A673 (cell line): ENCODE results near the gene ATG16L2. TPM values are rescaled to one million over a fixed set of nuclear protein-coding genes. Genes with fewer than 3 reads are reported as not detected.

Experiments used
- Bru-seq: library from RNA; stranded (reverse); fragments of 400-500 nt; gene quantifications from one replicate; lab custom pipeline; 2021; lab: Mats Ljungman, UMichigan
- BruChase-seq, 2 experiments: library from RNA; stranded (reverse); fragments of 400-500 nt; gene quantifications; one replicate each; lab custom pipeline; 2021; lab: Mats Ljungman, UMichigan
- BruUV-seq: library from RNA; stranded (reverse); fragments of 400-500 nt; replicated peaks from 2 replicates; lab custom pipeline; 2021; lab: Mats Ljungman, UMichigan
- CTCF ChIA-PET: fragments of 300-600 bp; sonication (Branson Sonifier 250); formaldehyde crosslinking; loops from one replicate; lab custom pipeline; 2022; ENCODE audit warnings: antibody characterized with exemption; lab: Charles Lee
- POLR2A ChIA-PET: fragments of 300-600 bp; sonication (Branson Sonifier 250); formaldehyde crosslinking; loops from one replicate; lab custom pipeline; 2022; ENCODE audit warnings: antibody characterized with exemption; ENCODE audit not compliant: low non-redundant PET; lab: Charles Lee
- DNase-seq: peaks from one replicate; pipeline ENCODE4 v3.0.0-alpha.2; 2015; ENCODE audit warnings: low spot score
- H3K27ac ChIP-seq: fragments of 200-600 bp; sonication (generic); 2 replicates; pipeline ENCODE4 v1.5.1; 2016; ENCODE audit warnings: mixed run types, low read depth, mild to moderate bottlenecking, mixed read lengths, antibody characterized with exemption, low read length; ENCODE audit not compliant: poor library complexity, severe bottlenecking
- H3K27me3 ChIP-seq: fragments of 200-600 bp; sonication (generic); replicated peaks from 2 replicates; pipeline ENCODE4 v1.6.1; 2017; ENCODE audit warnings: mixed run types, low read depth, mild to moderate bottlenecking, mixed read lengths, antibody characterized with exemption, low read length; ENCODE audit not compliant: insufficient read depth, poor library complexity
- H3K36me3 ChIP-seq: fragments of 200-600 bp; sonication (generic); 2 replicates; pipeline ENCODE4 v1.6.1; 2016; ENCODE audit warnings: mixed run types, mild to moderate bottlenecking, mixed read lengths, antibody characterized with exemption, low read length; ENCODE audit not compliant: insufficient read depth, poor library complexity, severe bottlenecking
- H3K4me1 ChIP-seq: fragments of 200-600 bp; sonication (generic); 2 replicates; pipeline ENCODE4 v1.6.1; 2017; ENCODE audit warnings: mixed run types, mild to moderate bottlenecking, mixed read lengths, antibody characterized with exemption, low read length; ENCODE audit not compliant: insufficient read depth, poor library complexity, severe bottlenecking
- H3K4me3 ChIP-seq: fragments of 200-600 bp; sonication (generic); 2 replicates; pipeline ENCODE4 v1.5.1; 2016; ENCODE audit warnings: low read depth, mixed run types, mild to moderate bottlenecking, mixed read lengths, low read length; ENCODE audit not compliant: poor library complexity, severe bottlenecking
- H3K9me3 ChIP-seq: fragments of 200-600 bp; sonication (generic); 2 replicates; pipeline ENCODE4 v1.6.1; 2016; ENCODE audit warnings: mixed run types, low read depth, mild to moderate bottlenecking, mixed read lengths, antibody characterized with exemption, low read length; ENCODE audit not compliant: poor library complexity, severe bottlenecking
- EZH2 ChIP-seq: fragments of 200-600 bp; sonication (generic); IDR thresholded peaks from 2 replicates; pipeline ENCODE4 v1.6.1; 2017; ENCODE audit warnings: borderline replicate concordance, low read depth, mild to moderate bottlenecking, mixed read lengths, antibody characterized with exemption, low read length; ENCODE audit not compliant: poor library complexity, severe bottlenecking
- intact Hi-C: fragments of 100-400 bp; cut with micrococcal nuclease; formaldehyde crosslinking; loops from one replicate; pipeline ENCODE4 v1.10.0; 2022; ENCODE audit not compliant: unreplicated experiment
- long read RNA-seq: library from polyadenylated mRNA; stranded (forward); transcript quantifications from one replicate; pipeline ENCODE4 v2.0.0, GENCODE V29; 2022
- total RNA-seq: library from RNA; stranded (reverse); gene quantifications from 2 replicates; pipeline ENCODE4 v1.2.3, GENCODE V29; 2021
- TF ChIP-seq, protein P1 (sequence below): fragments of 300-800, 200-600 bp; sonication (generic); conservative IDR thresholded peaks from 2 replicates; pipeline ENCODE4 v1.5.1; 2017; ENCODE audit warnings: low read depth, mild to moderate bottlenecking, antibody characterized with exemption, low read length, moderate library complexity, mixed read lengths

ATG16L2 gene, protein sequence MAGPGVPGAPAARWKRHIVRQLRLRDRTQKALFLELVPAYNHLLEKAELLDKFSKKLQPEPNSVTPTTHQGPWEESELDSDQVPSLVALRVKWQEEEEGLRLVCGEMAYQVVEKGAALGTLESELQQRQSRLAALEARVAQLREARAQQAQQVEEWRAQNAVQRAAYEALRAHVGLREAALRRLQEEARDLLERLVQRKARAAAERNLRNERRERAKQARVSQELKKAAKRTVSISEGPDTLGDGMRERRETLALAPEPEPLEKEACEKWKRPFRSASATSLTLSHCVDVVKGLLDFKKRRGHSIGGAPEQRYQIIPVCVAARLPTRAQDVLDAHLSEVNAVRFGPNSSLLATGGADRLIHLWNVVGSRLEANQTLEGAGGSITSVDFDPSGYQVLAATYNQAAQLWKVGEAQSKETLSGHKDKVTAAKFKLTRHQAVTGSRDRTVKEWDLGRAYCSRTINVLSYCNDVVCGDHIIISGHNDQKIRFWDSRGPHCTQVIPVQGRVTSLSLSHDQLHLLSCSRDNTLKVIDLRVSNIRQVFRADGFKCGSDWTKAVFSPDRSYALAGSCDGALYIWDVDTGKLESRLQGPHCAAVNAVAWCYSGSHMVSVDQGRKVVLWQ
- 8.6 and 11.7 TPM in 2 replicates for total RNA-seq
- Bru-seq, nascent RNA, result percentile 41 among the genes with signal in this experiment
- percentile 40 among the genes with signal in this experiment for BruChase-seq, experiment 1, labeled RNA remaining after a 2-hour chase
- percentile 41 among the genes with signal in this experiment for BruChase-seq, experiment 2, labeled RNA remaining after a 6-hour chase
- long read RNA-seq, partial matches to known transcripts, result 0 of 35 reads
- long read RNA-seq, other reads (novel, unspliced or antisense), result 31 of 35 reads

DNA sequence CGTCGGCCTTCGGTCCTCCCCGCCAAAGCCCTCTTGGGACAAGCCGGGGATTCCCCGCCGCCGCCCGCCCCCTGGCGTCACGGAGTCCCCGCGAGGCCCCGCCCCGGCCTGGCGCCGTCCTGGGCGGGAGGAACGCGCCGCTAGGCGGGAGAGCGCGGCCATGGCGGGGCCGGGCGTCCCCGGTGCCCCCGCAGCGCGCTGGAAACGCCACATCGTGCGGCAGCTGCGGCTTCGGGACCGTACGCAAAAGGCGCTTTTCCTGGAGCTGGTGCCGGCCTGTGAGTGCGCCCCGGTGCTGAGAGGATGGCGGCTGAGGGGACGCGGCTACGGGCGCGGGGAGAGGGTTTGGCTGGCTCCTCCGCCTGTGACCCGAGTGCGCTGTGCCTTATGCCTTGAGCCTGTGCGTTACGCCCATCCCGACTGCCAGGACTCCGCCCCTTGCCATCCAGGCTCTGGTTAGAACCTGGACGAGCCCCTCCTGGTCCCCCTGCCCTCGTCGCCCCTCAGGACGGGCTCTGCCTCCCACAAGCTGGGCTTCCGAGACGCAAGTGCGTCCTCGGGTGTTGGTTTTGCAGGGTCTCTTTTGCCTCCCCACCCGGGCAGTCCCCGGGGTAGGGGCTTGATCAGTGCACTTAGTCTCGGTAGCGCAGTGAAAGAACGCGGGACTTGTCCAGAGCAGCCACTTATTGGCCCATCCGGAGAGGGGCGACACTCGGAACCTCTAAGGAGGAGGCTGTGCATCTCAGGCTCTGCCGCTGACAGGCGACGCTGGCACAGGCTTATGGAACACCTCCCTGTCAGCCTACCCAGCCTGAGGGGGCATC is at the start of gene ATG16L2:
Gene ATG16L2, plus strand, starts transcription at position 126 of the 824 bp plus-strand sequence. Its CDS starts 35 bp downstream, at position 161.
- ChIA-PET POLR2A (interaction anchor here (0.6 kb wide), 1 partner anchor 17 kb away, joined by 3 read pairs; no protein-coding TSS in a partner anchor), CTCF (interaction anchor here (1.0 kb wide), 1 partner anchor 92 kb away, joined by 4 read pairs; no protein-coding TSS in a partner anchor)
- no peaks in the 10 kb centered on the region for H3K36me3 ChIP-seq
- peaks cover 14% of the 10 kb centered on the region for H3K4me1 ChIP-seq
- intact Hi-C loops, result no loop called here
- H3K27ac ChIP-seq, result peak within 1 kb of the TSS; percentile 100
- no peaks in the 10 kb centered on the region for H3K27me3 ChIP-seq
- H3K4me3 ChIP-seq, result peak within 1 kb of the TSS; percentile 75
- TF ChIP-seq, protein P1, sequence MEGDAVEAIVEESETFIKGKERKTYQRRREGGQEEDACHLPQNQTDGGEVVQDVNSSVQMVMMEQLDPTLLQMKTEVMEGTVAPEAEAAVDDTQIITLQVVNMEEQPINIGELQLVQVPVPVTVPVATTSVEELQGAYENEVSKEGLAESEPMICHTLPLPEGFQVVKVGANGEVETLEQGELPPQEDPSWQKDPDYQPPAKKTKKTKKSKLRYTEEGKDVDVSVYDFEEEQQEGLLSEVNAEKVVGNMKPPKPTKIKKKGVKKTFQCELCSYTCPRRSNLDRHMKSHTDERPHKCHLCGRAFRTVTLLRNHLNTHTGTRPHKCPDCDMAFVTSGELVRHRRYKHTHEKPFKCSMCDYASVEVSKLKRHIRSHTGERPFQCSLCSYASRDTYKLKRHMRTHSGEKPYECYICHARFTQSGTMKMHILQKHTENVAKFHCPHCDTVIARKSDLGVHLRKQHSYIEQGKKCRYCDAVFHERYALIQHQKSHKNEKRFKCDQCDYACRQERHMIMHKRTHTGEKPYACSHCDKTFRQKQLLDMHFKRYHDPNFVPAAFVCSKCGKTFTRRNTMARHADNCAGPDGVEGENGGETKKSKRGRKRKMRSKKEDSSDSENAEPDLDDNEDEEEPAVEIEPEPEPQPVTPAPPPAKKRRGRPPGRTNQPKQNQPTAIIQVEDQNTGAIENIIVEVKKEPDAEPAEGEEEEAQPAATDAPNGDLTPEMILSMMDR, result no peak; the same call in 1 of the 2 replicates
- no peak for TF ChIP-seq EZH2
- TSS peak; percentile 45 for BruUV-seq
- DNase-seq, result peak; percentile 93
- no peaks in the 10 kb centered on the region for H3K9me3 ChIP-seq

DNA sequence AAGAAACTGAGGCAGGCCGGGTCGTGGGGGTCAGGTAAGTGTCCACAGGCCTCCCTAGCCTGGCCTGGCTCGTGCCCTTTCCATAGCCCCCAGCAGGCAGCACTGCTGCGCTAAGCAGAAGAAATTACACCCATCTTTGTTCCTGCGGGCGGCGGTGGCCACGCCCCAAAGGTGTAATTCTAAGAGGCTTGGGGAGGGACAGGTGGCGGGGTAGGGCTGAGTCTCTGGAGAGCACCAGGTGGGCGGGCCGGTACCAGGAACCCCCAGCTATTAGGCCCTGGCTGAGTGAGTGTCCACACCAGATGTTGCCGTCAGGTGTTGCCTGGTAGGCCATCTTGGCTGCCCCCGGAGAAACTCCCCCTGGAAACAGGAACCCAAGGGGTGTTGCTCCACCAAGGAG is 49.7 kb upstream of the ATG16L2 start:
- ChIA-PET CTCF (no interaction called here), POLR2A (no interaction called here)
- Histone ChIP-seq H3K4me3 (no peak overlapping the region), H3K4me1 (peaks cover 1% of the 10 kb centered on the region), H3K36me3 (no peaks in the 10 kb centered on the region), H3K27me3 (no peaks in the 10 kb centered on the region), H3K9me3 (no peaks in the 10 kb centered on the region), H3K27ac (no peak overlapping the region)
- BruUV-seq, result no TSS peak
- intact Hi-C loops, result no loop called here
- TF ChIP-seq EZH2, result no peak
- TF ChIP-seq, protein P1, result no peak
- no peak for DNase-seq
